ENCODE measurements around the gene MEIOB. TPM values are rescaled to one million over a fixed set of nuclear protein-coding genes. Genes with fewer than 3 reads are reported as not detected.
A peak's percentile ranks its signal among the peaks of the same experiment; 100 is the strongest.
"Not testable (repeated sequence)": the region's sequence is repeated elsewhere in the genome, so short reads cannot be mapped to it uniquely, and the experiment has no call there.

The MEIOB gene
- total RNA-seq, 1 donor from 2014 or later = 0.20 TPM

DNA sequence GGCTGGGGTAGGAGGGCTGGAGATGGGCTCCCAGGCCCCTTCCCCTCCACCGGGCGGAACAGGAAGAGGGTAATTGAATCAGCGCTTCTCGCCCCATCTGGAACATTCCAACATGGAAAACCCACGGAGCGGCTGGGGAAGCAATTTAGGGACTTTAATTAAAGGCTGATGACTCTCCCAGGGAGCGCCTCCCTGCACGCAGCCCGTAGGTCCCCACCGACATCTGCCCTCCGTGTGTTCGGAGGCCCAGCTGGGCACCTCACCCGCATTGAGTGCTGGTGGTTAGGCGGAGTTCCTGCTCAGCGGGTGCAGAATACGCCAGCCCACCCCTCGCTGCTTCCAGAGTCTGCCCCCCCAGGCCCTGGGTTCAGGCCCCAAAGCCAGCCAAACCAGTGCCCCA, 36.2 kb upstream of the MEIOB start:
- DNase-seq (ENCODE audit: low spot score) (no peak), ATAC-seq (no peak)

DNA sequence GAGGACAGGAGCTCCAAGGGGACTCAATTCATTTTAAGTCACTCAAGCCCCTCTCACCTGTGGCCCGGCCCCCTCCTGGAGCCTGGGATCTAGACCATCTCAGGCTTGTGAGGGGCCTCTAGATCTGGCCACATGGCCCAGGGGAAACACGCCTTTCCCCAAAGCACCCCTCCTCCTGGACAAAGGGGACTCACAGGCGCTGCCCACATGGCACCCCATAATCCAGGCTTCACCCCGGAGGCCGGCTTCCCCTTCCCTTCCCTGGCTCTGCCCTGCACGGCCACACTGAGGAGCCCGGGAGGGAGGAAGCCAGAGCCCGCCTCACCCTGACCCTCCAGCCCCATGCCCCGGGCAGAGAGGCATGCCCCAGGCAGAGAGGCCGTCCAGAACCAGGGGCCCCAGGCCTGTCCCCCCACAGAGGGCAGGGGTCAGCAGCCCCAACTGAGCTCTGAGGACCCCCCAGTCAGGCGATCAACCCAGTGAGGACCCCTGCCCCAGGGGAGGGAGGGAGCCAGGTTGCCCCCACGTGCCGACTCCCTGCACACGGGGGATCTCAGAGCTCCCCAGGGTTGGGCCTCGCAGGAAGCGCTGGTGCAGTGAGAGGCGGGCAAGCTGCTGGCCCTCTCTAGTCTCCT, 35.4 kb upstream of the MEIOB start:
- no peak for ATAC-seq
- no peak for DNase-seq (ENCODE audit: low spot score)

GRCh38 chr16:1906846-1907165, 34.8 kb upstream of the MEIOB start:
- no peak for DNase-seq (ENCODE audit: low spot score)
- ATAC-seq = no peak

- ATAC-seq (no peak), DNase-seq (ENCODE audit: low spot score) (no peak)
Measured at GRCh38 chr16:1906055-1906845, 34.3 kb upstream of the MEIOB start.

GRCh38 chr16:1903845-1904840, 32.2 kb upstream of the MEIOB start:
- DNase-seq (ENCODE audit: low spot score) = no peak
- ATAC-seq = no peak

GRCh38 chr16:1903220-1903574, 31.2 kb upstream of the MEIOB start:
- ATAC-seq (no peak), DNase-seq (ENCODE audit: low spot score) (no peak)

GRCh38 chr16:1902547-1903219, 30.7 kb upstream of the MEIOB start:
- ATAC-seq = no peak
- DNase-seq (ENCODE audit: low spot score) = no peak

- DNase-seq (ENCODE audit: low spot score) (no peak), ATAC-seq (no peak)
Measured at GRCh38 chr16:1900452-1900774, 28.4 kb upstream of the MEIOB start.

GRCh38 chr16:1899641-1900451, 27.9 kb upstream of the MEIOB start:
- DNase-seq (ENCODE audit: low spot score) = no peak

GRCh38 chr16:1897692-1898091, 25.7 kb upstream of the MEIOB start:
- not testable (repeated sequence) for ATAC-seq; DNase-seq (ENCODE audit: low spot score)

More at GRCh38 chr16:1899641-1900451, 27.9 kb upstream of the MEIOB start:
- peak; percentile 88 for ATAC-seq

DNA sequence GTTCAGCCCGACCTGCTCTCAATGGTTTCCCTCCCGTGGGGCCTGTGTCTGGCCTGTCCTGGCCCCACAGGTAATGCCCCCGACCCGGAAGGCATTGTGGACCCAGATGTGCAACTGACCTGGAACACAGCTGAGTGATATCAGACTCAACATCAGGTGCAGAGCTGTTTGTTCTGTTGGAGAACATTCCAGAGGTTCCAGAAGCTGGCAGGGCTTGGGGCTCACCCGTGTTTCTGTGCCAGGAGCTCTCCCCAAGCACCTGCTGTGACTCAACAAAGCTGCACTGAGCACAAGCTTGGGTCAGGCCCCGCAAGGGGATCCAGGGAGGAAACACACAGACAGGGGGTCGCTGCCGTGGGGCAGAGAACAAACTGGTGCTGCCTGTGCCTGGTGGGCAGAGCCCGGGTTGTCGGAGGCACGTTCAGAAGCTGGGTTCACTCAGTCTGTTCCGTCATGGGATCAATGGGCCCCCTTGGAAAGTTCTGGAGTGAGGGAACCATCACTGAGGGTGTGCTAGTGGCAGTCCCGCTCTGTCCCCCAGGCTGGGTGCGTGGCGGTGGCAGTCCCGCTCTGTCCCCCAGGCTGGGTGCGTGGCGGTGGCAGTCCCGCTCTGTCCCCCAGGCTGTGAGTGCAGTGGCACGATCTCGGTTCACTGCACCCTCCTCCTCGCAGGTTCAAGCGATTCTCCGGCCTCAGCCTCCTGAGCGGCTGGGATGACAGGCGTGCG, 24.1 kb upstream of the MEIOB start:
- no peak for DNase-seq (ENCODE audit: low spot score)

GRCh38 chr16:1895068-1895467, 23.1 kb upstream of the MEIOB start:
- DNase-seq (ENCODE audit: low spot score) (no peak), ATAC-seq (no peak)

More for the DNA sequence above, 24.1 kb upstream of the MEIOB start:
- ATAC-seq = no peak

GRCh38 chr16:1890708-1891050, 18.7 kb upstream of the MEIOB start:
- DNase-seq (ENCODE audit: low spot score) = no peak
- no peak for ATAC-seq

DNA sequence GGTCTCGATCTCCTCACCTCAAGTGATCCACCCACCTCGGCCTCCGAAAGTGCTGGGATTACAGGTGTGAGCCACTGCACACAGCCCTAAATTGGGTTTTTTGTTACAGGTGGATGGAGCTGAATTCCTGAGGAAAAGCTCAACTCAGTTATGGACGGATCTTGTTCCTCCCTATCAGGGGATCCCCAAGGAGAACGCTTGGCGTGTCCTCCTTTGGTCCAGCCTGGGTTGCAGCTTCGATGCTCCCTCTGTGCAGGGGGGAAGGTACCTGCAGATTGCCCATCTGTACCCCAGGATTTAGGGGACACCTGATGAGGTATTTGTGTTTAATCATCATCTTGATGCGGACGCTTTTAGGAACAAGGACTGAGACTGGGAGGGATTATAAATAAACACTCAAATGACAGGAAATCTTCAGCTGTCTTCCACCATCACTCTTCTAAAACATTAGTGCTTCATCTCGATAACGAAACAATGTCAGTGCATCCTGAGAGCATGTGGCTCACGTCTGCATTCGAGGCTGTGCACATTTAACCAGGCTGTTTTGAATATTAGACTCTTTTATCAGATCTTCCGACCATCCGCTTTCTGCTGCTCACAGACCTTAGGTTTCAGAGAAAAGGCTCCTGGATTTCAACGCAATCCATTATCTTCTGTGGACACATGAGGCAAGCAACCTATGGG, 18.2 kb upstream of the MEIOB start:
- no peak for DNase-seq (ENCODE audit: low spot score)
- ATAC-seq = no peak

- no peak for ATAC-seq
- no peak for DNase-seq (ENCODE audit: low spot score)
Measured at GRCh38 chr16:1887711-1888354, 15.9 kb upstream of the MEIOB start.

DNA sequence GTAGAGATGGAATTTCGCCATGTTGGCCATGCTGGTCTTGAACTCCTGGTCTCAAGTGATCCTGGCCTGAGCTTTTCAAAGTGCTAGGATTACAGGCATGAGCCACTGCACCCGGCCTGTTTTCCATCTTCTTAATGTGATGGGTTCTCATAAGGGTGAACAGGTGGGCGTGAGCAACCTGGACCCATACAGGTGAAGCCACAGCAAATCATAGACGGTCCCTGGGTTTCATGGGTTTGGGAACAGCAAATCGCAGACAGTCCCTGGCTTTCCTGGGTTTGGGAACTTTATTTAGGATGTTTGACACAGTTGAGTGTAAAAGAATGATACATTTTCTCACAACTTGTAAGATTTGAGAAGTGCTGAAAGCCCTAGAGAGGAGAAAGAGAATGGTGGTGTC, 12.9 kb upstream of the MEIOB start:
- no peak for ATAC-seq
- no peak for DNase-seq (ENCODE audit: low spot score)

GRCh38 chr16:1884155-1884760, 12.3 kb upstream of the MEIOB start:
- DNase-seq (ENCODE audit: low spot score) (no peak), ATAC-seq (peak; percentile 94)

GRCh38 chr16:1881172-1881571, 9.2 kb upstream of the MEIOB start:
- ATAC-seq; DNase-seq (ENCODE audit: low spot score): not testable (repeated sequence)
